ENCODE measurements around the gene CLDN8. TPM values are rescaled to one million over a fixed set of nuclear protein-coding genes. Genes with fewer than 3 reads are reported as not detected.

Gene CLDN8
- total RNA-seq, 1 donor from 2014 or later = 8.8 TPM

GRCh38 chr21:30193201-30193600 lies 22.7 kb downstream of the CLDN8 start:
- TF ChIP-seq CTCF (IDR thresholded peaks at IDR 0.05) (no peak), POLR2AphosphoS5 (IDR thresholded peaks at IDR 0.05; ENCODE audit: insufficient read depth in 1 of 2, low read depth in 1 of 2) (no peak), POLR2A (IDR thresholded peaks at IDR 0.05) (no peak)
- no peak overlapping the region for H3K27ac ChIP-seq
- intact Hi-C loops (cut with DNase I) = no loop called here
- no peaks in the 10 kb centered on the region for H3K36me3 ChIP-seq
- H3K4me3 ChIP-seq = no peak overlapping the region
- no peak for DNase-seq (ENCODE audit: extremely low spot score in 2 of 2)
- H3K9me3 ChIP-seq = no peaks in the 10 kb centered on the region
- no peaks in the 10 kb centered on the region for H3K4me1 ChIP-seq
- no peaks in the 10 kb centered on the region for H3K27me3 ChIP-seq

DNA sequence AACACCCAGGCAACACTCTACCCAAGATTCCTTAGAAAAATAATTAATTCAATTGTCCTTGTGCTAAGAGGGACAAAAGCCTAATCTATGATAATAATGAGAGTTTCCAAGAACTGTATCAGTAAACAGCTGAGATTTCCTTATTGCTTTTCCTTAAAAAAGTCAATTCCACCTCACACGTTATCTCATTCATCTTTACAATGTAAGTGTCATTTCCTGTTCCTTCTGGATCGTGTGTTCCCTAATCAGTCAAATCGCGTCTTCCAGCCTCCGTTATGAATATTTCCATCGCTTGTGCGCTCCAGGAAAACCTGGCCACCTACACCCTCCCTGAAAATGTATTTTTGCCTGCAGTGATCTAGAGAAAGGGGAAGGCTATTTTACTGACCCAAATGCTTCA lies 25.3 kb downstream of the CLDN8 start:
- H3K4me1 ChIP-seq = no peaks in the 10 kb centered on the region

DNA sequence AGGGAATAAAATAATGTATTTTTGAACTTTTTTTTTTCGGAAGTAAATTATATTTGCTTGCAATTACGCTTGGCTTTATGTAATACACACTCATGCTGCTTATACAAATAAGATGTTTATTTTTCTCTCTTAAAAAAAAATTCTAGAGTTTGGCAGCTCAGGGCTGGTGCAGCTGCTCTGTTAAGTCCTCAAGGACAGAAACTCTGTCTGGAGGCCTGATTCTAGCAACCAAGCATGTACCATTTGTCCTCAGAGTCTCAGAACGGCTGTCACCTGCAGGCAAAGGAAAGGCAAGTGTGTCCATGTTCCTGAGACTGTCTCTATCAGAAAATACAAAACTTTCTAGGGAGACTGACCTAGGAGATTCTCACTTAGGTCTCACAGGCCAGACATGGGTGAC lies 26.1 kb downstream of the CLDN8 start:
- no peaks in the 10 kb centered on the region for H3K36me3 ChIP-seq
- TF ChIP-seq POLR2AphosphoS5 (IDR thresholded peaks at IDR 0.05; ENCODE audit: insufficient read depth in 1 of 2, low read depth in 1 of 2) (no peak), CTCF (IDR thresholded peaks at IDR 0.05) (no peak), POLR2A (IDR thresholded peaks at IDR 0.05) (no peak)
- H3K9me3 ChIP-seq = no peaks in the 10 kb centered on the region
- intact Hi-C loops (cut with DNase I) = no loop called here
- H3K4me1 ChIP-seq = no peaks in the 10 kb centered on the region
- no peak overlapping the region for H3K4me3 ChIP-seq
- no peak overlapping the region for H3K27ac ChIP-seq
- no peaks in the 10 kb centered on the region for H3K27me3 ChIP-seq
- no peak for DNase-seq (ENCODE audit: extremely low spot score in 2 of 2)

More for the DNA sequence above, 25.3 kb downstream of the CLDN8 start:
- H3K27ac ChIP-seq = no peak overlapping the region
- no peaks in the 10 kb centered on the region for H3K27me3 ChIP-seq
- no peak overlapping the region for H3K4me3 ChIP-seq
- intact Hi-C loops (cut with DNase I) = no loop called here
- no peaks in the 10 kb centered on the region for H3K9me3 ChIP-seq
- no peak for DNase-seq (ENCODE audit: extremely low spot score in 2 of 2)
- TF ChIP-seq CTCF (IDR thresholded peaks at IDR 0.05) (no peak), POLR2A (IDR thresholded peaks at IDR 0.05) (no peak), POLR2AphosphoS5 (IDR thresholded peaks at IDR 0.05; ENCODE audit: insufficient read depth in 1 of 2, low read depth in 1 of 2) (no peak)
- H3K36me3 ChIP-seq = no peaks in the 10 kb centered on the region

GRCh38 chr21:30186242-30186641 lies 29.7 kb downstream of the CLDN8 start:
- no peak overlapping the region for H3K27ac ChIP-seq
- intact Hi-C loops (cut with DNase I) = no loop called here
- H3K36me3 ChIP-seq = no peaks in the 10 kb centered on the region
- TF ChIP-seq POLR2A (IDR thresholded peaks at IDR 0.05) (no peak), CTCF (IDR thresholded peaks at IDR 0.05) (no peak)
- no peaks in the 10 kb centered on the region for H3K9me3 ChIP-seq
- DNase-seq (ENCODE audit: extremely low spot score in 2 of 2) = no peak
- no peak overlapping the region for H3K4me3 ChIP-seq
- no peaks in the 10 kb centered on the region for H3K27me3 ChIP-seq
- no peaks in the 10 kb centered on the region for H3K4me1 ChIP-seq

GRCh38 chr21:30168086-30168485 lies 47.8 kb downstream of the CLDN8 start:
- H3K4me1 ChIP-seq = no peaks in the 10 kb centered on the region
- no peak overlapping the region for H3K27ac ChIP-seq
- H3K4me3 ChIP-seq = no peak overlapping the region
- intact Hi-C loops (cut with DNase I) = no loop called here
- H3K36me3 ChIP-seq = no peaks in the 10 kb centered on the region
- TF ChIP-seq POLR2A (IDR thresholded peaks at IDR 0.05) = no peak
- no peak for TF ChIP-seq POLR2AphosphoS5 (IDR thresholded peaks at IDR 0.05; ENCODE audit: insufficient read depth in 1 of 2, low read depth in 1 of 2)
- no peak for TF ChIP-seq CTCF (IDR thresholded peaks at IDR 0.05)
- H3K27me3 ChIP-seq = no peaks in the 10 kb centered on the region
- H3K9me3 ChIP-seq = no peaks in the 10 kb centered on the region
- DNase-seq (ENCODE audit: extremely low spot score in 2 of 2) = no peak
